ENCODE results near the gene ATG16L1. TPM values are rescaled to one million over a fixed set of nuclear protein-coding genes. Genes with fewer than 3 reads are reported as not detected.

Gene ATG16L1
- total RNA-seq, 1 donor, result 29.3 TPM

GRCh38 chr2:233319256-233319655 lies 67.8 kb downstream of the ATG16L1 start:
- TF ChIP-seq CTCF (IDR thresholded peaks at IDR 0.05; ENCODE audit: extremely low read depth, low read depth, low read length), result no peak
- Histone ChIP-seq H3K4me2 (ENCODE audit: insufficient read depth, low read length) (no peak overlapping the region), H3K4me1 (ENCODE audit: insufficient read depth, low read length) (no peaks in the 10 kb centered on the region), H3K4me3 (ENCODE audit: insufficient read depth, low read length) (no peak overlapping the region), H4K20me1 (ENCODE audit: insufficient read depth, low read length) (no peaks in the 10 kb centered on the region), H3K27ac (ENCODE audit: low read depth, low read length) (no peak overlapping the region), H3K27me3 (ENCODE audit: insufficient read depth, low read length) (peaks cover 22% of the 10 kb centered on the region), H2AFZ (ENCODE audit: low read length) (no peak overlapping the region), H3K9me3 (ENCODE audit: low read depth, low read length) (no peaks in the 10 kb centered on the region), H3K79me2 (ENCODE audit: insufficient read depth, low read length) (no peaks in the 10 kb centered on the region), H3K36me3 (ENCODE audit: insufficient read depth, low read length) (no peaks in the 10 kb centered on the region)
- DNase-seq (ENCODE audit: insufficient read length, low spot score, missing footprints), result peak; percentile 68

- no peaks in the 10 kb centered on the region for H3K9me3 ChIP-seq (ENCODE audit: low read depth, low read length)
- H3K27ac ChIP-seq (ENCODE audit: low read depth, low read length), result no peak overlapping the region
- no peak overlapping the region for H2AFZ ChIP-seq (ENCODE audit: low read length)
- H3K27me3 ChIP-seq (ENCODE audit: insufficient read depth, low read length), result peaks cover 22% of the 10 kb centered on the region
- no peaks in the 10 kb centered on the region for H3K4me1 ChIP-seq (ENCODE audit: insufficient read depth, low read length)
- no peak for TF ChIP-seq CTCF (IDR thresholded peaks at IDR 0.05; ENCODE audit: extremely low read depth, low read depth, low read length)
- no peak overlapping the region for H3K4me3 ChIP-seq (ENCODE audit: insufficient read depth, low read length)
- H3K4me2 ChIP-seq (ENCODE audit: insufficient read depth, low read length), result no peak overlapping the region
- H4K20me1 ChIP-seq (ENCODE audit: insufficient read depth, low read length), result no peaks in the 10 kb centered on the region
- no peaks in the 10 kb centered on the region for H3K79me2 ChIP-seq (ENCODE audit: insufficient read depth, low read length)
- no peak for DNase-seq (ENCODE audit: insufficient read length, low spot score, missing footprints)
- no peaks in the 10 kb centered on the region for H3K36me3 ChIP-seq (ENCODE audit: insufficient read depth, low read length)
Observed at GRCh38 chr2:233320470-233320869, 69.0 kb downstream of the ATG16L1 start.

- Histone ChIP-seq H3K4me2 (ENCODE audit: insufficient read depth, low read length) (no peak overlapping the region), H3K36me3 (ENCODE audit: insufficient read depth, low read length) (no peaks in the 10 kb centered on the region)
- TF ChIP-seq CTCF (IDR thresholded peaks at IDR 0.05; ENCODE audit: extremely low read depth, low read depth, low read length), result no peak
Observed at GRCh38 chr2:233321166-233321565, 69.7 kb downstream of the ATG16L1 start.

DNA sequence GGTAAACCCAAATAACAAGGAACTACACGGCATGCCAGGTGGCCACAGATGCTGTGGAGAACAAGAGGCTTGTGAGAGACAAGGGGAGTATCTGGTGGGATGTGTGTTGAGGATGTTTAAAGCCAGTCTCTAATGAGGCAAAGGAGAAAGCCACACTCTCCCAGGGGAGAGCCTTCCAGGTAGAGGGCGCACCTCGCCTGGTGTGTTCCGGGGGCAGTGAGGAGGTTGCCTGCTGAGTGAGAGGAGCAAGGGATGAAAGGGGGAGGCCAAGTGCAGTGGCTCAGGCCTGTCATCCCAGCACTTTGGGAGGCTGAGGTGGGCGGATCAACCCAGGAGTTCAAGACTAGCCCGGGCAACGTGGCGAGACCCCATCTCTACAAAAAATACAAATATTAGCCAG lies 72.4 kb downstream of the ATG16L1 start:
- no peak for TF ChIP-seq CTCF (IDR thresholded peaks at IDR 0.05; ENCODE audit: extremely low read depth, low read depth, low read length)
- Histone ChIP-seq H3K79me2 (ENCODE audit: insufficient read depth, low read length) (no peaks in the 10 kb centered on the region), H3K9me3 (ENCODE audit: low read depth, low read length) (no peaks in the 10 kb centered on the region), H4K20me1 (ENCODE audit: insufficient read depth, low read length) (no peaks in the 10 kb centered on the region), H3K36me3 (ENCODE audit: insufficient read depth, low read length) (no peaks in the 10 kb centered on the region), H3K4me2 (ENCODE audit: insufficient read depth, low read length) (no peak overlapping the region), H2AFZ (ENCODE audit: low read length) (no peak overlapping the region), H3K4me1 (ENCODE audit: insufficient read depth, low read length) (no peaks in the 10 kb centered on the region), H3K4me3 (ENCODE audit: insufficient read depth, low read length) (no peak overlapping the region), H3K27ac (ENCODE audit: low read depth, low read length) (no peak overlapping the region), H3K27me3 (ENCODE audit: insufficient read depth, low read length) (peaks cover 16% of the 10 kb centered on the region)
- DNase-seq (ENCODE audit: insufficient read length, low spot score, missing footprints), result peak; percentile 25

More at GRCh38 chr2:233321166-233321565, 69.7 kb downstream of the ATG16L1 start:
- Histone ChIP-seq H3K79me2 (ENCODE audit: insufficient read depth, low read length) (no peaks in the 10 kb centered on the region), H2AFZ (ENCODE audit: low read length) (no peak overlapping the region), H3K9me3 (ENCODE audit: low read depth, low read length) (no peaks in the 10 kb centered on the region), H3K4me3 (ENCODE audit: insufficient read depth, low read length) (no peak overlapping the region), H3K27me3 (ENCODE audit: insufficient read depth, low read length) (peaks cover 22% of the 10 kb centered on the region), H3K4me1 (ENCODE audit: insufficient read depth, low read length) (no peaks in the 10 kb centered on the region), H4K20me1 (ENCODE audit: insufficient read depth, low read length) (no peaks in the 10 kb centered on the region), H3K27ac (ENCODE audit: low read depth, low read length) (no peak overlapping the region)
- no peak for DNase-seq (ENCODE audit: insufficient read length, low spot score, missing footprints)

Measured in osteoblast (primary cell).